Activated T-cell treated with anti-CD3 and anti-CD28 coated beads for 4 hours (primary cell): ENCODE results near the gene KRT7.
"Not testable (repeated sequence)": the region's sequence is repeated elsewhere in the genome, so short reads cannot be mapped to it uniquely, and the experiment has no call there.

Source experiments
- DNase-seq: peaks from one replicate; pipeline ENCODE4 v3.0.0-alpha.2; 2020

Gene KRT7

GRCh38 chr12:52245962-52246569 lies 13.0 kb downstream of the KRT7 start:
- no peak for DNase-seq

GRCh38 chr12:52246720-52247621 lies 13.9 kb downstream of the KRT7 start:
- DNase-seq: no peak

- DNase-seq: no peak
These were observed 14.8 kb downstream of the KRT7 start for GRCh38 chr12:52247622-52248540.

- no peak for DNase-seq
These were observed 15.8 kb downstream of the KRT7 start for GRCh38 chr12:52248541-52249461.

GRCh38 chr12:52249511-52250047 lies 16.5 kb downstream of the KRT7 start:
- no peak for DNase-seq

GRCh38 chr12:52250048-52250990 lies 17.3 kb downstream of the KRT7 start:
- DNase-seq: no peak

GRCh38 chr12:52251367-52252051 lies 18.5 kb downstream of the KRT7 start:
- DNase-seq: no peak

- DNase-seq: not testable (repeated sequence)
These were observed 19.2 kb downstream of the KRT7 start for GRCh38 chr12:52252175-52252615.

- DNase-seq: no peak
These were observed 19.8 kb downstream of the KRT7 start for GRCh38 chr12:52252728-52253343.

- no peak for DNase-seq
These were observed 20.5 kb downstream of the KRT7 start for GRCh38 chr12:52253391-52254179.

GRCh38 chr12:52254180-52254964 lies 21.3 kb downstream of the KRT7 start:
- no peak for DNase-seq

GRCh38 chr12:52254965-52255751 lies 22.1 kb downstream of the KRT7 start:
- DNase-seq: no peak

GRCh38 chr12:52255926-52256583 lies 23.0 kb downstream of the KRT7 start:
- no peak for DNase-seq

- DNase-seq: no peak
These were observed 23.5 kb downstream of the KRT7 start for GRCh38 chr12:52256584-52256935.

GRCh38 chr12:52257074-52257551 lies 24.1 kb downstream of the KRT7 start:
- no peak for DNase-seq

- not testable (repeated sequence) for DNase-seq
These were observed 24.9 kb downstream of the KRT7 start for GRCh38 chr12:52257922-52258321.
